ENCODE results near the gene MEIS2.

DNA sequence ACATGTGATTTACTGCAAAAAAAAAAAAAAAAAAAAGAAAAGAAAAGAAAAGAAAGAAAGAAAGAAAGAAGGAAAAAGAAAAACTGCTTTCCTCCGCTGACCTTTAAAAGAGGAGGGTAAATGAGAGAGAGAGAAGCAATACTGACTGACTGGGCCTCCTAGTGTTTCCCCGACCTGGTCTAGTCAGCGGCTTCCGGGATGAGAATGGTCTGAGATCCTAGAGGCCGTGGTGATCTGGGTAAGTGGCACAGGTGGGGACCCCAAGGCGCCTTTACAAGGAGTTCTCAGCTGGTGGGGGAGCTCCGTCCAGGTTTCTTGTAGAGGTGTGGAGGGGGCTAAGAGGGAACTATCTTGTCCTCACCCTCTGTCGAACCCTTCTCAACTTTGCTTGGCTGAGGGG is 223.1 kb downstream of the MEIS2 start:
- TF ChIP-seq, protein P1, sequence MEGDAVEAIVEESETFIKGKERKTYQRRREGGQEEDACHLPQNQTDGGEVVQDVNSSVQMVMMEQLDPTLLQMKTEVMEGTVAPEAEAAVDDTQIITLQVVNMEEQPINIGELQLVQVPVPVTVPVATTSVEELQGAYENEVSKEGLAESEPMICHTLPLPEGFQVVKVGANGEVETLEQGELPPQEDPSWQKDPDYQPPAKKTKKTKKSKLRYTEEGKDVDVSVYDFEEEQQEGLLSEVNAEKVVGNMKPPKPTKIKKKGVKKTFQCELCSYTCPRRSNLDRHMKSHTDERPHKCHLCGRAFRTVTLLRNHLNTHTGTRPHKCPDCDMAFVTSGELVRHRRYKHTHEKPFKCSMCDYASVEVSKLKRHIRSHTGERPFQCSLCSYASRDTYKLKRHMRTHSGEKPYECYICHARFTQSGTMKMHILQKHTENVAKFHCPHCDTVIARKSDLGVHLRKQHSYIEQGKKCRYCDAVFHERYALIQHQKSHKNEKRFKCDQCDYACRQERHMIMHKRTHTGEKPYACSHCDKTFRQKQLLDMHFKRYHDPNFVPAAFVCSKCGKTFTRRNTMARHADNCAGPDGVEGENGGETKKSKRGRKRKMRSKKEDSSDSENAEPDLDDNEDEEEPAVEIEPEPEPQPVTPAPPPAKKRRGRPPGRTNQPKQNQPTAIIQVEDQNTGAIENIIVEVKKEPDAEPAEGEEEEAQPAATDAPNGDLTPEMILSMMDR (tag by site-specific recombination; IDR thresholded peaks at IDR 0.05) = no peak
- TF ChIP-seq BCL11B (tag by site-specific recombination; IDR thresholded peaks at IDR 0.05; ENCODE audit: low read depth) = no peak
- TF ChIP-seq, protein P2, sequence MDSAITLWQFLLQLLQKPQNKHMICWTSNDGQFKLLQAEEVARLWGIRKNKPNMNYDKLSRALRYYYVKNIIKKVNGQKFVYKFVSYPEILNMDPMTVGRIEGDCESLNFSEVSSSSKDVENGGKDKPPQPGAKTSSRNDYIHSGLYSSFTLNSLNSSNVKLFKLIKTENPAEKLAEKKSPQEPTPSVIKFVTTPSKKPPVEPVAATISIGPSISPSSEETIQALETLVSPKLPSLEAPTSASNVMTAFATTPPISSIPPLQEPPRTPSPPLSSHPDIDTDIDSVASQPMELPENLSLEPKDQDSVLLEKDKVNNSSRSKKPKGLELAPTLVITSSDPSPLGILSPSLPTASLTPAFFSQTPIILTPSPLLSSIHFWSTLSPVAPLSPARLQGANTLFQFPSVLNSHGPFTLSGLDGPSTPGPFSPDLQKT (IDR thresholded peaks at IDR 0.05; ENCODE audit: borderline replicate concordance, low read depth, low read length) = no peak
- TF ChIP-seq ZNF707 (tag by site-specific recombination; IDR thresholded peaks at IDR 0.05) = no peak

All from HEK293 (cell line).